ENCODE results near the gene PPP1R9A.

PPP1R9A gene

DNA sequence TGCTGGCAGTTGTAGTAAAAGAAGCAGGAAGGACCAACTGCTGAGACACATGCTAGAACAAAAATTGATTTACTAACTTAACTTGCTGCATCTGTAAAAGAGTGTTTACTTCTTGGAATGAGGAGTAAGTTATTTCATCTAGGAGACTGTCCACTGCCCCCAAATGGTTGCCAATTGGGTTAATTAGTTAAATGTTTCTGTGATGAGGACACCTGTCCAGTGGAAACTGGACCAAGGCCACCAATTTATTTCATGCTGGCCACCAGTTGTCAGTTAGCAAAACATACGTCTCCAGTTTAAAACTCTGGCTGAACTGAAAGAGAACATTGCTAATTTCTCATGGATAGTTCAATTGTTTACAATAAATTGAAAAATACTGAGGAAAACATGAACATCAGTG is 191.7 kb downstream of the PPP1R9A start:
- no peak for DNase-seq (ENCODE audit: low spot score)

DNA sequence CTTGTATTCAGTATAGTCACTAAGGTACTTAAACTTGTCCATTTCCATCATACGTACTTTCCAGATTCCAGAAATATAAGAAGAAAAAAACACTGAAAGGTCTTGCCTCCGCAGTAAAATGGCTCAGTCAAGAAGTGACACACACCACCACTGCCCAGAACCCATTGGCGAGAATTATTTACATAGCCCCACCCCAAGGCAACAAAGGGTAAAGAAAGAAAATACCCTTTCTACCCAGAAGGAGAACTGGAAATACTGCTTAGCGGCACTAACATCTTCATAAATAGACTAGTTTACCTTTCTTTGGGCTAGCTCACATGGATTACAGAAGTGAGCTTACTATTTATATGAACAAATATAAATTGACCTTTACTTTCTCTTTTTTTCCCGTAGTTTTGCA is 194.0 kb downstream of the PPP1R9A start:
- DNase-seq (ENCODE audit: low spot score): no peak

DNA sequence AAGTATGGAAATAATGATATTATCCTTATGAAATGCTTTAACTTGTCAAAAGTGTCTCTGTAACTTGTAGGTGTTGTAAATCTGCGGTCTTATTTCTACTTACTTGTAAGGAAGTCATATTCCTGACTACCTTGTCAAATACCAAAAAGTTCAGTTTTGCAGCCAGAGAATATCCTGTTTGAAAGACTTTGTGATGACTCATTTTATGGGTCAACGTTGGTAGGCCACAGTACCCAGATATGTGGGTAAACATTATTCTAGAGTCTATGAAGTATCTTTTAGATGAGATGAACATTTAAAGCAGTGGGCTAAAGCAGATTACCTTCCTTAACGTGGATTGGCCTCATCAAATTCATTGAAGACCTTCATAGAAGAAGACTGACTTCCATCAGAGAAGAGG is 195.3 kb downstream of the PPP1R9A start:
- no peak for DNase-seq (ENCODE audit: low spot score)

DNA sequence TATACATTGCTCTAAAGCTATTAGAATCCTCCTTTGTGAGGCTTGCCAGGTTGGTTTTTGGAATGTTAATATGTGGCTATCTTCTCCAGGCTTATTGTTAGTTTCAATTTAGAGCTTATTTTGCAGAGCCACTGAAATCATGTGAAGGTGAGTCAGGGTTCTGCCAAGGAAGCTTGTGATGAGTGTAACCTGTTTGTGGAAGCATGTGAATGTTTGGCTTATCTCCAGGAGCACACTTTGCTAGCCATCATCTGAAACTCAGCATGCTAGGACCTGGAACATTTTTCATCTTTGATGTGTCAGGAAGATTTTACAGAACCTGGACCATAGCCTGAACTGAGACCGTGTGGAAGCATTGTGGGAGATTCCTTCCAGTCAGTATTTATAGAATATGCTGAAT is 197.3 kb downstream of the PPP1R9A start:
- no peak for DNase-seq (ENCODE audit: low spot score)

DNA sequence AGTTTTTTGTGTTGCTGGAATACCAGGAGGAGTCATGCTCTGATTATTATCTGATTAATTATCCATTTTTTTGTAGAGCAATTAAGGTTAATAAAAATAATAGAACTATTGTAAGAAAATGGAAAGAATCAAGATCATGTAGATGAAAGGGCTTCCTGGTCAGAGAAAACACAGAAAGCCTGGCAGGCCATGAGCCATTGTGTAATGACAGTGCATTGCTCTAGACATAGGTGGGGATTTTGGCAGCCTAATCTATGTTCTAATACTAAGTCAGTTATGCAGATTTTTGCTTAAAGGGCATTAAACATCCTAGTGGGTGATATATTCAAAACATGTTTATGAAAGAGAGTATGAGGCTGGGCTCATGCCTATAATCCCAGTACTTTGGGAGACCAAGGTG is 198.2 kb downstream of the PPP1R9A start:
- DNase-seq (ENCODE audit: low spot score): no peak

DNA sequence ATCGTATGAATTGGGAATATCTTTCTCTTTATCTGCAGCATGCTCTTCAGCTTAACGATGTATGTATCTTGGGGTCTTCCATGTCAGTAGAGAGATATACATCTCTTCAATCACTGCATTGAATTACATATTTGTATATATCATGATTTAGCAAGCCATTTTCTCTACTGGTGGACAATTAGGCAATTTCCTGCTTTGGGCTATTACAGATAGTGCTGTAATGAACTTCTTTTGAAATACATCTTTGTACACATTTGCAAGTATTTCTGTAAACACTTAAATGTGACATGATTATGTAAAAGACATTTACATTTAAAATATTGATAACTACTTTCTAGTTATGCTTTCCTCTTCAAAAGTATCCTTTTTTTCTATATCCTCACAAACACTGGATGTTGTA is 199.0 kb downstream of the PPP1R9A start:
- DNase-seq (ENCODE audit: low spot score): no peak

DNA sequence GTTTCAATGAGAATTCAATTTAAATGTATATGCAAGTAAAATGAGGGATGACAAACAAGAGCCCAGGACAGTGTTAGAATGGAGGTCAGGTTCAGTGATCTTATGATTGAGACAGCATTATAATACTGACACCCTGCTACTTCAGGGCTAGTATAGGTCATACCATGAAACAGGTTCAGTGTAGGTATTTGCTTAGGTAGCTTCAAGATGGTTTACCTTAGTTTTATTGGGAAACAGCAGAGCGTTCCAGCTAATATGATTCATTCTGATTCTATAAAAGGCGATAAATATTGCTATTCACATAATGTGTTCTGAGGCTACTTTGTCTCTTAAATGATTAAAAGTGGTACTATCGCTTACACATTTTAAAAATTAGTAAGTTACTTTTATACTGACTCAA is 203.3 kb downstream of the PPP1R9A start:
- no peak for DNase-seq (ENCODE audit: low spot score)

DNA sequence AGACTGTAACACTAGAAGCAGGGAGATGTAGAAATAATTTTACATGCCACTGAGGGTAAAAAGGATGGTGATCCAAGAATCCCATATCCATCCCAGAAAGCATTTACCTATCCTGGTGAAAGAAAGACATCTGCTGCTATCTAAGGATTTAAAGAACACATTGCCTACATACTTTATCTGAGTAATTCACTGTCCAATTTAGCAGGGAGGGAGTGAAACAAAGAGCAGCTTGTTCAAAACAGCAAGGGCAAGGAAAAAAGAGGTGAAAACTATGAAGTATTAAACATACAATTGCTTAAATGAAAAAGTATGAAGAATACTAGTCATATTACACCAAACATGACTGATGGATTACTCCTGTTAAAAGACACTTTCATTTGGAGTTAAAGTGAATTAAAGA is 206.2 kb downstream of the PPP1R9A start:
- no peak for DNase-seq (ENCODE audit: low spot score)

DNA sequence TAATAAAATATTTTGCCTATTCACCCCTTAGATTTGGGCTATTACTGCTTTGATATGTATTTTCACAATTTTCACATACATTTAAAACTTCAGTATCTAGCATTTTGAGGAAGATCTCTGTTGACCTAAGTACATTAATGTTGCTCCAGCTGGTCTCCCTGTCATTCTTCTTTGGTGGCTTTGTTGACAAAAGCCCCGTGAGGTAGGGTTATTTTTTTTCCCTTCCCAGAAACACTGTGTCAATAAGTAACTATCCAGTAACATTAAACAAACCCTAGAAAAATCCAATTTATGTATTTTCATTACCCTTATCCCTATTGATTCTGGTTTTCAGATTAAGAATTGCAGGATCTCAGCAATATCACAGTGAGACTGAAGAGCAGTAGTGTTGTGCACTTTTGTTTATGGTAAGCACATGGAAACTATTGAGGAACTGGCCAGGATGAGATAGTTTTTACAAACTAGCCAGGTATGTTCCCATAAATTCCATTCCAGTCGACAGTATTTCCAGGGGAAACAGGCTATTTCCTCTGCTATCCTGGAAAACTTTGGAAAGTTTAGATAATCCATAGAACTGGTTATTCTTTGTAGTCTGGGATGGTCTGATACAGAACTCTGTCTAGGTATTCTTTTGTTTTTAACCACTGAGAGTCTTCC is 218.8 kb downstream of the PPP1R9A start:
- no peak for DNase-seq (ENCODE audit: low spot score)

DNA sequence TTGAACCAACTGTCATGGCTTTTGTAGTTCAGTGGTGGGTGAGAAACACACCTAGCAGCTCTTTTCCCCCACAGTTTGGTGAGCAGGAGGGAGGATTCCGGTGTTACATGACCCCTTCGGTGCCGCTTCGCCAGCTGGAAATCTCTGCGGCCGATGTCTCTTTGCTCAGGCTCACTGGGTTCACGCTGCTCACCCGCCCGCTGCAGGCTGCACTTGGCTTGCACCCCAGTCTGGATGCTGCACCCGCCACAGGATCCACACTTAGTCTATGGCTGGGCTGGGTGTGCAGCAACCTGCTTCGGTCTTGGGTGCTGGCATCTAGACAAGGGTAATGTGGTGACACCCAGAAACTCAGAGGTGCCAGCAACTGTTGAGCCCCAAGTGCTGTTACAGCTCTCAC is 225.1 kb downstream of the PPP1R9A start:
- DNase-seq (ENCODE audit: low spot score): no peak

DNA sequence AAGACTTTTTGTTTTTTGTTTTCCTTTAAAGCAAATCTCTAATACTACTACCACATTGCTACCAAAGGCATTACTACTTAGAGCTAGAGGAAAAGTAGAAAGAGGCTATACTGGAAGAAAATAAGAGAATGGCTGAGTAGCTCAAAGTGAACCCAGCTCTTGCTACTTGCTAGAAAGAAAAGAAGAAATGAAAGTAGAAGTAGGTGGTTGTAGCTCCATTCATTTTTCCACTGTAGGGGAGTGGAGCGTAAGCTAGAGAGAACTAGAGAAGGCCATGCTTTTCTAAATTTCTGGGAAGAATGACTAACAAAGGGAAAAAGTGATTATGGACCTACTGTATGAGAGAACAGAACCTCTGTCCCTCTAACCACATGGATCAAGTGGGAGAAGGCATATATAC is 232.5 kb downstream of the PPP1R9A start:
- DNase-seq (ENCODE audit: low spot score): no peak

DNA sequence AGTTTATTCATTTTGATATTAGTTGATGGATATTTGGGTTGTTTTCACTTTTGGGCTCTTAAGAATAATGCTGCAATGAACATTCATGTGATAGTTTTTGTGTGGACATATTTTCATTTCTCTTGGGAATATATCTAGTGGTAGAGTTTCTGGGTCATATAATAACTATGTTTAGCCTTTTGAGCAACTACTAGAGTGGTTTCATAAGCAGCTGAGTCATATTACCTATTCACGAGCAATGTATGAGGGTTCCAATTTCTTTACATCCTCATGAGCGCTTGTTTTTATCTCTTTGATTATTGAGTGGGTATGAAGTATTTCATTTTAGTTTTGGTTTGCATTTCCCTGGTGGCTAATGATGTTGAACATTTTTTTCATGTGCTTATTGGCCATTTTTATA is 234.4 kb downstream of the PPP1R9A start:
- DNase-seq (ENCODE audit: low spot score): no peak

DNA sequence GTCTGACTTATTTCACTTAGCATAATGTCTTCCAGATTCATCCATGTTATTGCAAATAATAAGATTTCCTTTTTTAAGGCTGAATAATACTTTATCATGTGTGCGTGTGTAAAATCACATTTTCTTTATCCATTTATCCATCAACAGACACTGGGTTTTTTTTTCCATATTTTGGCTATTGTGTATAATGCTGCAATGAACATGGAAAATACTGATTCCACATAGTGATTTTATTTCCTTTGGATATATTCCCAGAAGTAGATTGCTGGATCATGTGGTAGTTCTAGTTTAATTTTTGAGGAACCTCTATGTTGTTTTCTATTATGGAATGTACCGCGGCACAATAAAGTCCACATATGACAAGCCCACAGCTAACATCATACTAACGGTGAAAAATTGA is 236.9 kb downstream of the PPP1R9A start:
- no peak for DNase-seq (ENCODE audit: low spot score)

DNA sequence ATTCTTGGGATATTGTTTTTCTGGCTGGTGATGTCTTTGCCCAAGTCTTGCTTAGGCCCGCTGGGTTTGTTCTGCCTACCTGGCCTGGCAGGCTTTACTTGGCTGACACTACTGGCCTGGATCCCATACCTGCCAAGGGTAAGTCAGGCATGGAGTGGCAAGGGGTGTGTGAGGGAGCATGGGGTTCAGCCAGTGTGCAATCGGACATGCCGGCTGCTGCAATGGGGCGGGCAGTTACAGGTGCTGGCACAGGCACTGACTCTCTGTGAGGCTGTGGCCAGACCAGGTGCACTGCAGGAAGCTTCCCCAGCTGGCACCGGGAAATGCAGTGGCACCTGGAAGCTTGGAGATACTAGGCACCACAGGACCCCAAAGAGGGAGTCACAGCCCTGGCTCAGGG is 248.6 kb downstream of the PPP1R9A start:
- no peak for DNase-seq (ENCODE audit: low spot score)

DNA sequence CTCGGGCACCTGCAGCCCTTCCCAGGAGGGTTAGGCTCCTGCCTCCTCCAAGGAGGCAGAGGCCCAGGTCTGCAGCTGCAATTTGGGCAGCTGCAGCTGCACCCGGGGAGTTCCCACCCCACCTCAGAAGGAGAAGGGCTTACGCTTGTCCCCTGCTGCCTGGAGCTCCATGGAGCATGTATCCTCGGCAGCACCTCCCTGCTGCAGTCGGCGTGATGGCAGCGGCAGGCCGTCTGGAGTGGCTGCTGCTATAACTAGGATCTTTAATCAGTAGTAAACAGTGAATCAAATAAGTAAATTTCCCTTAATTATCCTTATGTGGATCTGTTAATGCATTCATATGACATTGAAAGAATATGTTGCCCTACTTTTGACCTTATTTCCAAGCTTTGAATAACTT is 250.0 kb downstream of the PPP1R9A start:
- no peak for DNase-seq (ENCODE audit: low spot score)

DNA sequence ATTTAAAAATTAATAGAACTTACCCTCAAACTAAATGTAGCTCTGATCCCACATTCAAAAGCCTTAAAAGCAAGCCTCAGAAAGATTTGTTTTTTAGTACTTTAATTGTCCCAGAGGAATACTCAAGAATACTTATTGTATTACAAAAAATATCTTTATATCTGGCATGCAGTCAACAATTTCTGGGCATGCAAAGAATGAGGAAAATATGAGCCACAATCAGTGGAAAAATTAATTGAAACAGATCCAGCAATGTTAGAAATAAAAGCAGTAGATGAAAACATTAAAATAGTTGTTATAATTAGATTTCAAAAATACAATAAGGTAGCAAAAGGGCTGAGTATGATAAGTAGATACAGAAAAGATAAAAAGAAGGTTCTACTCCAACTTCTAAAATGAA is 262.3 kb downstream of the PPP1R9A start:
- DNase-seq (ENCODE audit: low spot score): no peak

DNA sequence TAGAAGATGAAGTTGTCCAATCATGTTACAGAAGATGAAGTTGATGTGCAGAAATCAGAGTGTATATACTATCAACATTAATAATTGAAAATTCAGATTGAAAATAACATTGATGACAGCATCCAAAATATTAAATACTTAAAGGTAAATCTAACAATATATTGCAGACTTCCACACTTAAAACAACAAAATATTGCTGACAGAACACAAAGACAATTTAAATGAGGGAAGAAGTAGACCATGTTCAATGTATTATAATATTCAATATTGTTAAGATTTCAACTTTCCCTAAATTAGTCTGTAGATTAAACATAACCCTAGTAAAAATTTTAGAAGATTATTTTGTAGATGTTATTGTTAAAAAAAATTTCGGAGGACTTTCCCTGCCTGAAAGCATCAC is 265.0 kb downstream of the PPP1R9A start:
- no peak for DNase-seq (ENCODE audit: low spot score)

DNA sequence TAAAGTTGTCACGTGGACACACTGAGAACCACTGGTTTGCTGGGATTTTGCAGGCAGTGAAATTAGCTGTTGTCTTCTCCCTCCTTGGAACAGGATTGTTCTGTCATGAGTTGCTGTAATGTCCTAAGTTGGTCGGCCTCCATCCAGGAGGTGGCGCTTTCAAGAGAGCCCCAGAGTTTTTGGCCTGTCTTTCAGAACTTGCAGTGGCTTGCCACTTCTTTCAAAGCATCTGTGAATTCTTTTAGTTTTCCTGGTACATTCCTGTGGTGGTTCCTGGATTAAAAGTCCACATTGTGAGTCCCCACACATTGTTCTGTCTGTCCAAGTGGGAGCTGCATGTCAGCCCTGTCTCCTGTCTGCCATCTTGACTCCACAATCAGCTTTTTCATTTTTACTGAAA is 283.1 kb downstream of the PPP1R9A start:
- no peak for DNase-seq (ENCODE audit: low spot score)

DNA sequence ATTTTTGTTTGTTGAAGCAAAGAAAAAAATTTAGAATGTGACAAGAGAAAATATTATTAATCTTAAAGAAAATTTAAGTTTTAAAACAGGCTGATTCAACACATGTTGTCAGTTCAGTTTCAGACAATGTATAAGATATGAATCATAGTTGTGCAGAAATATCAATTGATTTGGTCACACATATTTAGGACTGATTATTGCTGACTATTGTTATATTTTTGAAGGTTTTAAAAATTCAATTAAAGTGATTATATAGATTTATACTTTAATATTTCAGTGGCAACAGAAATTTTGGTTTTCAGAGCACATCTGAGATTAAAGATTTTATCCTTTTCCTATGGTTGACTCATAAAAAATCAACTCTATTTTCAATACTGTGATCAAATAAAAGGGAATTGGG is 284.4 kb downstream of the PPP1R9A start:
- DNase-seq (ENCODE audit: low spot score): no peak

DNA sequence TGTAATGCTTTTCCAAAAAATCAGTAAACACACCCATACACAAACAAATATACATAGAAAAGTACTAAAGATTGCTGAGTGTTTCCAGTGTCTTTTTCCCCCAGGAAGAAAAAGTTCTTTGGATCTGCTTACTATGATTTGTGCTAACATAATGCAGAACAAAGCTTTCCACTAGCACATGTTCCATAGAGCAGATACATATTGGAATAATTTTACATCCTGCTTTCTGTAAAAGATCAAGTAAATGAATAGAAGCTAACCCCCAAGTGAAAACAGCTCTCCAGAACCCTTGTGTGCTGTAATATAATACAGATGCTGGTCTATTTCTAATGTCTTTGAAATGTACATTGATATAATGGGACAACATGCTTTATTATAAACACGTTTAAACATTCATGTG is 291.5 kb downstream of the PPP1R9A start:
- DNase-seq (ENCODE audit: low spot score): no peak

DNA sequence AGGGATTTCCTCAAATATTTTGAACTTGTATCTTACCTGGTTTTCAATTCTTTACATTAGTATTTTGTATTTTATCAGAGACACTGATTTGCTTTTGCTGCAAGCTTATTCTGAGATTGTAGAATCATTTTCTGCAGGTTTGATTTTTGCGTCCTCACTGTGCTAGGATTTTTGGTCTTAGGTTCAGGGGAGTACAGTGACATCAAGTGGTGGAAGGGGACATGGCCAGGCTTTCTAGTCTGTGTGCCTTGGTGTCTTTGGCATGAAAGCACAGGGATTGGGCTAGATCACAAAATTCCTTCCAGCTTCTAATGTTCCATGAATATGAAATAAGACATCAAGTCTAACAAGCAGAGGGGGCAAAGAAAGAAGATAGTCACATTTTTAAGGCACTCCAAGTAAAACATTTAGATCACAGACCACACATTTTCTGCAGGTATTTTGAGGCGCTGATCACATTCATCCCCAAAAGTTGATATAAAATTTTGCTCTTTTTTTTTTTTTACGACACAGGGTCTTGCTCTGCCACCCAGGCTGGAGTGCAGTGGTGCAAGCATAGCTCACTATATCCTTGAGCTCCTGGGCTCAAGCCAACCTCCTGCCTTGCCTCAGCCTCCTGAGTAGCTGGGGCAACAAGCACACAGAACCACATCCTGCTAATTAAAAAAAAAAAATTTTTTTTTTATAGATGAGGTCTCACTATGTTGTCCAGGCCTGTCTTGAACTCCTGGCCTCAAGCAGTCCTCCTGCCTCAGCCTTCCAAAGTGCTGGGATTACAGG is 292.6 kb downstream of the PPP1R9A start:
- peak; percentile 59 for DNase-seq (ENCODE audit: low spot score)

DNA sequence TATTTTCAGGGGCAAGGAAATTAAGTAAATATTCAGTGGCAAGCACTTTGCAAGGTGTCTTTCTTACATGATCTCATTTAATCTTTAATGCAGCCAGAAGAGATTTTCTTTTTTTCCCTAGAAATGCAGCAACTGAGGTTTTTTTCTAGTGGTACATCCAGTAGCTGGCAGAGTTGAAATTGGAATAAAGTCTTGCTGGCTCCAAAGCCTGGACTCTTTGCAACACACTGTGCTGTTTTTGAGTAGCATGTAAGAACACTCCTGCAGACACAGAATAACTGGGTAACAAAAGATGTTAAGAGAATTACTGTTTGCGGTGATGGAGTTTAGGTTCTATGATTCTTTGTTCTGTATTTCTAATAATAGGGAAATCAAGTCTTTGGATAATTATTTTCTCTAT is 293.3 kb downstream of the PPP1R9A start:
- no peak for DNase-seq (ENCODE audit: low spot score)

DNA sequence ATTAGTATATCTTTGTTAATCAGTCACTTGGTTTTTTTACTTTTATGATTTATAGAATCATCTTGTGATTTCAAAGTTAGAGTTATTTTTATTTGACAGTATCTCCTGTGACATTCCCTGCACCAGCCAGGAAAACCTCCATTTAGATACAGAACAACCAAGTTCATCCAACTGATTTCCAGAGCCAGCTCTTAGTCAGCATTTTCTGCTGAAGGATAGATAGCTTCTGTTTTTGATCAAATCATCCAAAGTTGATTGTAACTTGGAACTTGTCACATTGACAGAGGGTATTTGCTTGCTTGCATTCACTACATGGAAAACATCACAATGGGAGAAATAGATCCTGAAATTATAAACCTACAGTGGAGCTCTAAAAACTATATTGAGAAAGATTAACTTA is 294.3 kb downstream of the PPP1R9A start:
- DNase-seq (ENCODE audit: low spot score): no peak

DNA sequence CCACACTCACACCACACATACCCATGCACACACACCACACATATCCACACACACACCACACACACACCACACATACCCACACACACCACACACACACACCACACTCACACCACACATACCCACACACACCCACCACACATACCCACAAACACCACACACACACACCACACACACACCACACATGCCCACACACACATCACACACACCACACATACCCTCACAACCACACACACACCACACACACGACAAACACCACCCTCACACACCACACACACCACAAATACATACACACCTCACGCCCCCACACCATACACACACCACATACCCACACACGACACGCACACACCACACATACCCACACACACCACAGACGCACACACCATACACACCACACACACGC is 297.2 kb downstream of the PPP1R9A start:
- no peak for DNase-seq (ENCODE audit: low spot score)

Data from AG08395 (cell line).